HG02588 (cell line): ENCODE results near the gene FAM222A.

ENCODE experiments used
- ATAC-seq: cut with Tn5 transposase; IDR thresholded peaks from one replicate; pipeline ENCODE4 v1.9.1; 2021; ENCODE audit warnings: mild to moderate bottlenecking, moderate library complexity; ENCODE audit not compliant: unreplicated experiment

FAM222A gene

GRCh38 chr12:109710747-109711595, 2.7 kb upstream of the FAM222A start:
- no peak for ATAC-seq

- no peak for ATAC-seq
These were observed 1.8 kb upstream of the FAM222A start for GRCh38 chr12:109711596-109712461.

DNA sequence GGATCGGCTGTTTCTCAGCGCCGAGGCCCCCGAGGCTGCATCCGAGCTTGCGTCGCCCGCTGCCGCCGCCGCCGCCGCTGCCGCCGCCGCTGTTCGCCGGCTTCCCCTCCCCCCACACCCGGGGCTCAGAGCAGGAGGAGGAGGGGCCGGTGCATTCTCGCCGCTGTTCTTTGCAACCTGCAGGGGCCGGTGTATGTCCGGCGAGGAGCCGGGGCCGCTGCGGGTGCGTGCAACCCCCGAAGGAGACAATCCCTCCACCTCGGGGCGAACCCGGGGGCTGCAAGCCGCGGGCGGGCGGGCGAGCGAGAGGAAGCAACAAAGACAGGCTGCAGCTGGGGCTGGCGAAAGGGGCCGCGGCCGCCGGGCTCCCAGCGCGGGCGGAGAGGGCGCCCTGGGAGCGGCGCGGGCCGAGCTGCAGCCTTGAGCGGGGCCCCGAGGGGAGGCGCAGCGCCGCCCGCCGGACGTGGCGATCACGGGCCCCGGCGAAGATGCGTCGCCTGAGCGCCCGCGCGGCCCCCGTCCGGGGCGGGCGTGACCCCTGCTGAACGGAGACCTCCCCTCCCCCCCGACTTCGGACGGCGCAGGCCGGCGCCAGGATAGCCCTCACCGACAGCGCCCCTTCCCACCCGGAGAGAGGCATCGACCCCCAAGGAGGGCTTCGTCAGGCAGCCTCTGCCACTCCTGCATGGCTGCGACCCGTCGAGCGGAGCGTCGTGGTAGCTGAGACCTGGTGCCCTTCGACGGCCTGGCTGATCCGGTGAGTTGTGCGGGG, 702 bp downstream of the FAM222A start:
- ATAC-seq: peak; percentile 21

GRCh38 chr12:109714913-109715244, 1.3 kb downstream of the FAM222A start:
- ATAC-seq: no peak

- ATAC-seq: no peak
These were observed 1.9 kb downstream of the FAM222A start for GRCh38 chr12:109715310-109716091.

GRCh38 chr12:109716092-109716479, 2.5 kb downstream of the FAM222A start:
- ATAC-seq: no peak

- ATAC-seq: no peak
These were observed 3.1 kb downstream of the FAM222A start for GRCh38 chr12:109716512-109717389.

GRCh38 chr12:109717390-109718357, 4.0 kb downstream of the FAM222A start:
- ATAC-seq: no peak

- no peak for ATAC-seq
These were observed 4.8 kb downstream of the FAM222A start for GRCh38 chr12:109718390-109718789.

DNA sequence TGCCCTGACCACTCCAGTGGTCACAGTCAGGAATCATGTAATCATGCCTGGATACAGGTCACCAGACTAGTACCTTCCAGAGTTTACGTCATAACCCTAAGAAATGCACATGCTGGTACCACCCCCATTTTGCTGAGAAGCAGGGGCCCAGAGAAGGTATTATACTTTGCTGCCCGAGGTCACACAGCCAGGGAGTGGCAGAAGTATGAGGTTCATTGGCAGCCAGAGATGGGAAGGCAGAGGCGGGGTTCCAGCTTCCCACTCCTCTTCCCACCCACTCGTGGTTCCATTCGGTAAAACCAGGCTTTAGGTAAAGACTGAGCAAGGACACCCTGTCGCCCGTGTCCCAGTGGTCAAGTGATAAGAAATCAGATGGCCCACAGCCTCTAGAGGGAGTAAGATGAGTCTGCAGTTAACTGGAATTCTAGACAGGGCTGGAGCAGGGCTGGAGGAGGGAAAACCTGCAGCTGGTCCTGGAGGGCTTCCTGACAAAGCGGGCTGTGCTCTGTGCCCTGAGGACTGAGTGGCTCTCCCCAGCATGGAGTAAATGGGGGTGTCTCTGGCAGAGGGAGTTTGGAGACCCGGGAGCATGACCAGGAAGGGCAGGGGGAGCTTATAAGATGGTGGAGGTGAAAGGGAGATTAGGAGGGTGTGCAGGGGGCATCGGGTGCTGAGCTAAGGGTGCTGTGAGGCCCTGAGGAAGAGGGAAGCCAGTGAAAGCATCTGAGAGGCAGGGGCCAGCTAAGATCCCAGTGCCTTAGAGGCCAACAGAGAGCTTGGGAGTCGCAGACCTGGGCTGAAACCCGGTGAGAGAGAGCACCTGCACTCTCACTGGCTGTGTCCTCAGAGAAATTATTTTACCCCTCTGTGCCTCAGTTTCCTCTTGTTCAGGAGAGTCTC, 5.7 kb downstream of the FAM222A start:
- no peak for ATAC-seq

DNA sequence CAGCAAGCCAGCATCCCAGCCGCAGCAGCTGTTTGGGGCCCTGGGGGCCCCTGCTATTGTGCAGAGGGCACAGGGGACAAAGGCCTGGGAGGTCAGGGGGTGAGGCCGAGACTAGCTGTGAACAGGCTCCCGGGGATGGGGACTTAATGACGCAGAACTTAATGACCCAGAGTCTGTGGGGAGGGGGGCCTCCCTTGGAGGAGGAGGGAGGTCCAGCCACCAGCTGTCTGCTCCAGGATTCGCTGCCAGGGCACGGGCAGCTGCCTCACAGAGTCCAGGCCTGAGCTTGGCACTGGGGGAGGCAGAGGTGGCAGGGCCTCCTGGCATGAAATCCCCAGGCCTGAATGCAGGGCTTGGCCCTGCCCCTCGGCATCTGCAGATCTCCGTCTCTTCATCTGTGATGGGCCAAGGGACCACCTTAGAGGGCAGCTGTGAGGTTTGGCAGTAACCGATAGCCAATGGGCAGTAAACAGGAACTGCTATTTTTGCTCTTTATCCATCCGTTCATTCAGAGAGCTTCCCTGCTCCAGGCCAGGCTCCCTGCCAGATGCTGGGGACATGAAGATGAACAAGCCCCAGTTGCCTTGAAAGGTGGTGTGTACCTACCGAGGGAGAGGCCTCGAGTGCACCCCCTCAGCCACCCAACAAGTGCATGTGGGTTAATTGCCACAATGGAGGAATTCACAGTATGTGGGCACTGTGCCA, 6.7 kb downstream of the FAM222A start:
- no peak for ATAC-seq

DNA sequence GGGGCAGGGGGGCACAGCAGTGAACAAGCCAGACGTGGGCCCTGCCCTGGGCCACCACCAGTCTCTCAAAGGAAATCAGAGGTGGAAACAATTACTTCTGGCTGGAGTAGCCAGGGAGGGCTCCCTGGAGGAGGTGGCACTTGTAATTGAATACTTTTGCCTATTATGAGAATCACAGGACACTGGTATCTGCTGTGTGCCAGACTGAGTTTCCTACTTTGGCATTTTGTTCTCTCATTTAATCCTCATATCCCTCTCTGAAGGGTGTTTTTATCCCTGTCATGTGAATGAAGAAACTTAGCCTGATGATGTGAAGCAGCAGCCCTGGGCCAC, 7.2 kb downstream of the FAM222A start:
- no peak for ATAC-seq

DNA sequence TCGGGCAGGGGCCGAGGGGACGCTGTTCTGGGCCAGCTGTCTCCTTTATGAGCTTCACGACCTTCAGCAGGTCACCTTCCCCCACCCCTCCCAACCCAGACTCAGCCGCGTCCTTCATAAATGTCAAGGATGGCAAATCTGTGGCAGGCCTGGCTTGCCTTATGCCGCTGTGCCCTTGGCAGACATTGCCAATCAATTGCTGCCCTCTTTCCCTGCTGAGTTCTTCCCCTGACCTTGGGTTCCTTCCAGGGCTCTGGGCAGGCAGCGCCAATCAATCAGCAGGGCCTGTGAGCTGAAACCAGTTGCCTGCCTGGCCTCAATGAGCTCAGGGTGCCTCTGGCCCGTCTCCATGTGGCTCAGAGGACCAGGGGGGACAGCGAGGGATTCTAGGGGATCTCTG, 7.7 kb downstream of the FAM222A start:
- ATAC-seq: no peak

GRCh38 chr12:109722022-109722720, 8.5 kb downstream of the FAM222A start:
- ATAC-seq: no peak

- ATAC-seq: no peak
These were observed 9.1 kb downstream of the FAM222A start for GRCh38 chr12:109722721-109723094.

GRCh38 chr12:109723311-109723881, 9.8 kb downstream of the FAM222A start:
- ATAC-seq: no peak
